Endothelial cell of umbilical vein (primary cell): Measurements from ENCODE around the gene ZSCAN5B. TPM values are rescaled to one million over a fixed set of nuclear protein-coding genes. Genes with fewer than 3 reads are reported as not detected.
"Not testable (repeated sequence)": the region's sequence is repeated elsewhere in the genome, so short reads cannot be mapped to it uniquely, and the experiment has no call there.

Experiments used
- BruUV-seq: library from RNA; stranded (reverse); fragments of 400-500 nt; replicated peaks from 2 replicates; lab custom pipeline; 2021; lab: Mats Ljungman, UMichigan
- CTCF ChIA-PET: fragments of 300-600, 350-600 bp; sonication (Branson Sonifier 250); formaldehyde crosslinking; loops from one replicate; lab custom pipeline; 2021; ENCODE audit warnings: antibody characterized with exemption, inconsistent platforms; lab: Charles Lee
- POLR2A ChIA-PET: fragments of 300-600, 350-600 bp; sonication (Branson Sonifier 250); formaldehyde crosslinking; loops from one replicate; lab custom pipeline; 2021; ENCODE audit warnings: antibody characterized with exemption, inconsistent platforms; lab: Charles Lee
- DNase-seq: peaks from one replicate; pipeline ENCODE4 v3.0.0-alpha.2; 2011; ENCODE audit warnings: low read depth, low spot score
- FAIRE-seq: peaks from 2 replicates; lab custom pipeline; 2011; peaks lifted over from hg19 to GRCh38; lab: Jason Lieb, UNC
- H2AFZ ChIP-seq: 2 replicates; pipeline ENCODE4 v1.6.0; 2012; ENCODE audit warnings: low read depth, low read length, control low read depth, inconsistent platforms
- H3K27ac ChIP-seq: 2 replicates; pipeline ENCODE4 v1.5.1; 2011; ENCODE audit warnings: low read depth, mild to moderate bottlenecking, control low read depth, low read length, moderate library complexity; ENCODE audit not compliant: insufficient read depth
- H3K27me3 ChIP-seq, 2 experiments: 2 replicates each; pipeline versions ENCODE4 v1.6.0 to v1.6.1; 2011; ENCODE audit warnings: low read length in 2 of 2, mixed read lengths in 1 of 2; ENCODE audit not compliant: control insufficient read depth in 2 of 2, insufficient read depth in 2 of 2
- H3K36me3 ChIP-seq, 2 experiments: 2 replicates in 1 of 2; 3 replicates in 1 of 2; pipeline ENCODE4 v1.5.1; 2011; ENCODE audit warnings: low read length in 2 of 2, mild to moderate bottlenecking in 1 of 2, moderate library complexity in 1 of 2; ENCODE audit not compliant: control insufficient read depth in 2 of 2, insufficient read depth in 2 of 2; ENCODE audit errors: extremely low read depth in 1 of 2
- H3K4me1 ChIP-seq: 3 replicates; pipeline ENCODE4 v1.5.1; 2011; ENCODE audit warnings: mild to moderate bottlenecking, low read length; ENCODE audit not compliant: control insufficient read depth, insufficient read depth; ENCODE audit errors: extremely low read depth
- H3K4me2 ChIP-seq: 2 replicates; pipeline ENCODE4 v1.6.1; 2011; ENCODE audit warnings: low read length, control low read depth, mixed read lengths; ENCODE audit not compliant: insufficient read depth
- H3K4me3 ChIP-seq, 3 experiments: fragments of 200-600 bp in 1 of 3; sonication (generic), shearing (Covaris generic) in 1 of 3; replicated peaks in 1 of 3; 2 replicates each; pipeline ENCODE4 v1.5.1; 2011 to 2016; ENCODE audit warnings: control low read depth in 3 of 3, low read length in 3 of 3, mild to moderate bottlenecking in 2 of 3, inconsistent platforms in 1 of 3, low read depth in 1 of 3, moderate library complexity in 1 of 3; ENCODE audit not compliant: insufficient read depth in 1 of 3
- H3K79me2 ChIP-seq: 2 replicates; pipeline ENCODE4 v1.6.0; 2012; ENCODE audit warnings: low read length, inconsistent platforms; ENCODE audit not compliant: control insufficient read depth, insufficient read depth
- H3K9ac ChIP-seq: replicated peaks from 2 replicates; pipeline ENCODE3; 2011; ENCODE audit warnings: low read length, control low read depth; ENCODE audit not compliant: insufficient read depth; ENCODE audit errors: extremely low read depth
- H3K9me1 ChIP-seq: replicated peaks from 3 replicates; pipeline ENCODE4 v1.6.0; 2011; ENCODE audit warnings: mild to moderate bottlenecking, low read length; ENCODE audit not compliant: control insufficient read depth, insufficient read depth; ENCODE audit errors: extremely low read depth
- H3K9me3 ChIP-seq: replicated peaks from 2 replicates; pipeline ENCODE4 v1.5.1; 2012; ENCODE audit warnings: low read length, inconsistent platforms; ENCODE audit not compliant: control insufficient read depth, insufficient read depth
- H4K20me1 ChIP-seq: replicated peaks from 2 replicates; pipeline ENCODE3; 2011; ENCODE audit warnings: mild to moderate bottlenecking, low read length; ENCODE audit not compliant: control insufficient read depth, insufficient read depth; ENCODE audit errors: extremely low read depth
- FOS ChIP-seq: IDR thresholded peaks from 2 replicates; pipeline ENCODE4 v1.6.1; 2011; ENCODE audit warnings: mild to moderate bottlenecking, low read length, moderate library complexity, borderline replicate concordance; ENCODE audit not compliant: insufficient read depth
- POLR2A ChIP-seq: IDR thresholded peaks from 2 replicates; pipeline ENCODE4 v1.6.1; 2012; ENCODE audit warnings: low read depth, mild to moderate bottlenecking, control low read depth, low read length
- dilution Hi-C: fragments of 300-500 bp; cut with MboI; formaldehyde crosslinking; loops from one replicate; pipeline ENCODE4 v1.15.0; 2019; ENCODE audit warnings: low sequenced_read_pairs; ENCODE audit not compliant: extremely low pct_ligation_motif_present
- intact Hi-C: fragments of 100-400 bp; cut with micrococcal nuclease; formaldehyde crosslinking; loops from one replicate; pipeline ENCODE4 v1.10.0; 2022
- polyA plus RNA-seq, 4 experiments: library from polyadenylated mRNA; depleted of rRNA in 3 of 4; stranded (reverse) in 3 of 4; unstranded in 1 of 4; fragments of >200 nt; gene quantifications; 2 replicates each; pipeline versions ENCODE4 v1.2.1 to v1.2.3, GENCODE V29; 2011 to 2012; ENCODE audit warnings: missing spikeins in 1 of 4
- total RNA-seq: library from RNA; stranded (reverse); gene quantifications from 2 replicates; pipeline ENCODE4 v1.2.3, GENCODE V29; 2021
- TF ChIP-seq, protein P1 (sequence below), 2 donors: IDR thresholded peaks; 1 replicate in 1 of 2; 2 replicates in 1 of 2; pipeline ENCODE4 v1.5.1; 2011; ENCODE audit warnings: low read length in 2 of 2, mild to moderate bottlenecking in 2 of 2, moderate library complexity in 2 of 2, control low read depth in 1 of 2, inconsistent platforms in 1 of 2, low read depth in 1 of 2; ENCODE audit not compliant: insufficient read depth in 1 of 2; ENCODE audit errors: extremely low read depth in 1 of 2

ZSCAN5B gene
- total and polyA plus RNA-seq, 2 donors (not counting 3 experiments of a cell fraction or from before 2014, with no cell fraction given) = 0.07 TPM; not detected in 1

DNA sequence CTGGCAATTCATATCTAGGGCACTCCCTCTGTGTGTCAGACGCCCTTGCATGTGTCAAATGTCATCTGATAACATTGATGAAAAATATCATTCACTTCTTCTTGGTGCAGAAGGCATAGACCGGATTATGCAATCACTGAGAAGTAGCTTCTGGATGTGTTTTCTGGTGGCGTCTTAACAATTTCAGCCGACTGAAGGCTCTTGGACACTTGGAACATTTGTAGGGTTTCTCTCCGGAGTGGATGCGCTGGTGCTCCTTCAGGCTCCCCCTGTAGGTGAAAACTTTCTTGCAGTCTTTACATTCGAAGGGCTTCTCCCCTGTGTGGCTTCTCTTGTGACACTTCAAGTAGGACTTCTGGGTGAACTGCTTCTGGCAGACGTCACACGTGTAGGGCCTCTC, 23.9 kb upstream of the ZSCAN5B start:
- TF ChIP-seq, protein P1, sequence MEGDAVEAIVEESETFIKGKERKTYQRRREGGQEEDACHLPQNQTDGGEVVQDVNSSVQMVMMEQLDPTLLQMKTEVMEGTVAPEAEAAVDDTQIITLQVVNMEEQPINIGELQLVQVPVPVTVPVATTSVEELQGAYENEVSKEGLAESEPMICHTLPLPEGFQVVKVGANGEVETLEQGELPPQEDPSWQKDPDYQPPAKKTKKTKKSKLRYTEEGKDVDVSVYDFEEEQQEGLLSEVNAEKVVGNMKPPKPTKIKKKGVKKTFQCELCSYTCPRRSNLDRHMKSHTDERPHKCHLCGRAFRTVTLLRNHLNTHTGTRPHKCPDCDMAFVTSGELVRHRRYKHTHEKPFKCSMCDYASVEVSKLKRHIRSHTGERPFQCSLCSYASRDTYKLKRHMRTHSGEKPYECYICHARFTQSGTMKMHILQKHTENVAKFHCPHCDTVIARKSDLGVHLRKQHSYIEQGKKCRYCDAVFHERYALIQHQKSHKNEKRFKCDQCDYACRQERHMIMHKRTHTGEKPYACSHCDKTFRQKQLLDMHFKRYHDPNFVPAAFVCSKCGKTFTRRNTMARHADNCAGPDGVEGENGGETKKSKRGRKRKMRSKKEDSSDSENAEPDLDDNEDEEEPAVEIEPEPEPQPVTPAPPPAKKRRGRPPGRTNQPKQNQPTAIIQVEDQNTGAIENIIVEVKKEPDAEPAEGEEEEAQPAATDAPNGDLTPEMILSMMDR (IDR thresholded peaks at IDR 0.05; ENCODE audit: extremely low read depth in 1 of 2, insufficient read depth in 1 of 2, low read depth in 1 of 2, low read length in 2 of 2) = peak; percentile 5 to 10
- H3K27me3 ChIP-seq, H3K36me3 ChIP-seq, POLR2A ChIA-PET, DNase-seq, H4K20me1 ChIP-seq, dilution Hi-C loops, H3K79me2 ChIP-seq, H3K4me1 ChIP-seq, H3K9me1 ChIP-seq, H3K9me3 ChIP-seq, H3K4me3 ChIP-seq, H3K4me2 ChIP-seq, intact Hi-C loops, H2AFZ ChIP-seq, BruUV-seq, H3K27ac ChIP-seq, H3K9ac ChIP-seq: not testable (repeated sequence)
- CTCF ChIA-PET = interaction anchor here (0.9 to 1.5 kb wide), 8 partner anchors 32 to 155 kb away, joined by 3 to 6 read pairs (median 4); no protein-coding TSS in a partner anchor
- FAIRE-seq = peak; percentile 68

DNA sequence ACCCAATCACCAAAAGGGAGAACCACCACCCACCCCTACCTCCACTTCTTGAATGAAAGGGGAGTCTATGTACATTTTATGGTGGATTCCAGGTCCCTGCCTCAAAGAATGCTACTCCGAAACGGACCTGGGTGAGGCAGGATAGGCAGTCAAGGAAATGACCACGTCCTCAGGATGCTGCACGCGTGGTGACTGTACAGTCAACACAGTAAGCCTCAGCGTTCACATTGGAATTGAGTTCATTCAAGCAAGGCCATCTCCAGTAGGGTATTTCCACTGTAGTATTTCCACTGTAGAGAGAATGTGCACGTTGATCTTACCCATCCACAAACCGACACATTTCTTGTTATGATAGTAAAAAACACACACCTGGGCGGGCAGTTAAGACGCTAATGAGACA, 21.4 kb upstream of the ZSCAN5B start:
- Histone ChIP-seq H2AFZ (no peak overlapping the region), H3K9ac (no peak overlapping the region), H4K20me1 (no peaks in the 10 kb centered on the region), H3K4me3 (no peak overlapping the region), H3K4me1 (peaks cover 4% of the 10 kb centered on the region), H3K79me2 (no peaks in the 10 kb centered on the region), H3K9me1 (no peaks in the 10 kb centered on the region), H3K36me3 (no peaks in the 10 kb centered on the region), H3K4me2 (no peak overlapping the region), H3K27me3 (peaks cover 0 to 3% of the 10 kb centered on the region in 2 experiments), H3K9me3 (no peaks in the 10 kb centered on the region), H3K27ac (no peak overlapping the region)
- TF ChIP-seq, protein P1 (IDR thresholded peaks at IDR 0.05; ENCODE audit: extremely low read depth in 1 of 2, insufficient read depth in 1 of 2, low read depth in 1 of 2, low read length in 2 of 2) = no peak
- TF ChIP-seq POLR2A (no peak), FOS (peak; percentile 22)
- dilution Hi-C loops (no loop called here), intact Hi-C loops (no loop called here)
- FAIRE-seq = peak; percentile 60
- DNase-seq = no peak
- CTCF ChIA-PET = interaction anchor here (1.0 kb wide), 1 partner anchor 91 kb away, joined by 3 read pairs; no protein-coding TSS in a partner anchor
- POLR2A ChIA-PET = no interaction called here
- no TSS peak for BruUV-seq
